CD8-positive, alpha-beta memory T cell (primary cell): ENCODE data around the gene SPTBN5. TPM values are rescaled to one million over a fixed set of nuclear protein-coding genes. Genes with fewer than 3 reads are reported as not detected.

Experiments used
- CTCF ChIA-PET: fragments of 350-600 bp; sonication (Branson Sonifier 250); formaldehyde crosslinking; loops from one replicate; lab custom pipeline; 2021; ENCODE audit warnings: antibody characterized with exemption; lab: Charles Lee
- POLR2A ChIA-PET: fragments of 350-600 bp; sonication (Branson Sonifier 250); formaldehyde crosslinking; loops from one replicate; lab custom pipeline; 2021; ENCODE audit warnings: antibody characterized with exemption; lab: Charles Lee
- DNase-seq, 5 donors: peaks; one replicate each; pipeline versions ENCODE4 v3.0.0 to v3.0.0-alpha.2; 2020 to 2022; ENCODE audit warnings: mixed read lengths in 1 of 5
- H3K27ac ChIP-seq: one replicate; pipeline ENCODE4 v1.7.0; 2013; ENCODE audit warnings: low read depth, mild to moderate bottlenecking, low read length, moderate library complexity
- H3K27me3 ChIP-seq: 2 replicates; pipeline ENCODE4 v1.7.0; 2013; ENCODE audit warnings: low read length, mild to moderate bottlenecking; ENCODE audit not compliant: insufficient read depth, poor library complexity, severe bottlenecking
- H3K36me3 ChIP-seq: 2 replicates; pipeline ENCODE4 v1.7.0; 2013; ENCODE audit warnings: mild to moderate bottlenecking, low read length, moderate library complexity; ENCODE audit not compliant: insufficient read depth
- H3K4me1 ChIP-seq: 2 replicates; pipeline ENCODE4 v1.7.0; 2013; ENCODE audit warnings: mild to moderate bottlenecking, low read length, moderate library complexity; ENCODE audit not compliant: insufficient read depth
- H3K4me3 ChIP-seq: 2 replicates; pipeline ENCODE4 v1.7.0; 2013; ENCODE audit warnings: mild to moderate bottlenecking, low read length
- H3K9me3 ChIP-seq: 2 replicates; pipeline ENCODE4 v1.7.0; 2013; ENCODE audit warnings: mild to moderate bottlenecking, low read length
- H3K27ac Mint-ChIP-seq, 8 donors: one replicate each; pipeline ENCODE4 v1.8.0; 2020 to 2021; ENCODE audit warnings: mixed read lengths in 8 of 8, mild to moderate bottlenecking in 6 of 8, inconsistent platforms in 3 of 8, moderate library complexity in 3 of 8
- H3K27me3 Mint-ChIP-seq, 2 donors: one replicate each; pipeline ENCODE4 v1.8.0; 2020 to 2021; ENCODE audit warnings: mixed read lengths in 2 of 2, mild to moderate bottlenecking in 1 of 2, moderate library complexity in 1 of 2
- H3K36me3 Mint-ChIP-seq, 3 donors: one replicate each; pipeline ENCODE4 v1.8.0; 2020 to 2021; ENCODE audit warnings: mixed read lengths in 3 of 3, inconsistent platforms in 1 of 3, mild to moderate bottlenecking in 1 of 3
- H3K4me1 Mint-ChIP-seq, 3 donors: one replicate each; pipeline ENCODE4 v1.8.0; 2020 to 2021; ENCODE audit warnings: mixed read lengths in 3 of 3, inconsistent platforms in 1 of 3, mild to moderate bottlenecking in 1 of 3
- H3K4me3 Mint-ChIP-seq, 7 donors: one replicate each; pipeline ENCODE4 v1.8.0; 2020 to 2021; ENCODE audit warnings: mixed read lengths in 7 of 7, mild to moderate bottlenecking in 6 of 7, moderate library complexity in 4 of 7, inconsistent platforms in 2 of 7
- H3K9me3 Mint-ChIP-seq, 5 donors: one replicate each; pipeline ENCODE4 v1.8.0; 2020 to 2022; ENCODE audit warnings: mixed read lengths in 5 of 5, mild to moderate bottlenecking in 3 of 5, moderate library complexity in 2 of 5, inconsistent platforms in 1 of 5
- polyA plus RNA-seq: library from polyadenylated mRNA; unstranded; fragments of 300-500 nt; fragmentation: Illumina TruSeq; gene quantifications from one replicate; pipeline ENCODE4 v1.2.3, GENCODE V29; 2021
- total RNA-seq, 2 experiments: library from RNA; stranded (reverse); gene quantifications; one replicate each; pipeline ENCODE4 v1.2.3, GENCODE V29; 2021

The SPTBN5 gene
- total and polyA plus RNA-seq, 3 experiments from 2014 or later = 0.31 to 0.39 TPM; not detected in 1

DNA sequence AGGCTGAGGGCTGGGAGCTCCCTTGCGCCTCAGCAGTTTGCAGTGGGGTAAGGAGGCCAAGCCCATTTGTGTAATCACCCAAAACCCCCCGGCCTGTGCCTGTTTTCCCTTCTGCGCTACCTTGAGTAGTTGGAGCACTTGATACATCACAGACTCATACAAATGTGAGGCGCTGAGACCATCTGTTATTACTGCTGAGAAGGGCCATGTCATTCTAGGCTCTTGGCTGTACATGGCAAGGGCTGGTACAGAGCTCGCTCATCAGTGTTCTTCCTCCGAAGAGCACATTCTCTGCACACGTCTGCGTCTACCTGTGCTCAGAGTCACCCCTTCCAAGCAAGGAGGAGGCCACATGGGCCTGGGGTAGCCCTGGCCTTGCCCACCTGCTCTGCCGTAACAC lies 45.9 kb downstream of the SPTBN5 start:
- no peaks in the 10 kb centered on the region for H3K27me3 ChIP-seq
- H3K27ac ChIP-seq = no peak overlapping the region
- Mint-ChIP-seq H3K4me1 (no peaks in the 10 kb centered on the region), H3K27me3 (no peaks in the 10 kb centered on the region), H3K27ac (peak overlapping the region in 2 of 8 donors; percentile 61 to 64), H3K4me3 (no peak overlapping the region), H3K9me3 (no peaks in the 10 kb centered on the region), H3K36me3 (peaks cover 0 to 56% (median 0%) of the 10 kb centered on the region in 3 donors)
- H3K36me3 ChIP-seq = no peaks in the 10 kb centered on the region
- ChIA-PET POLR2A (no interaction called here), CTCF (interaction anchor here (1.9 kb wide), 1 partner anchor 57 kb away, joined by 6 read pairs; no protein-coding TSS in a partner anchor)
- no peaks in the 10 kb centered on the region for H3K4me1 ChIP-seq
- H3K4me3 ChIP-seq = no peak overlapping the region
- H3K9me3 ChIP-seq = no peaks in the 10 kb centered on the region
- no peak for DNase-seq

DNA sequence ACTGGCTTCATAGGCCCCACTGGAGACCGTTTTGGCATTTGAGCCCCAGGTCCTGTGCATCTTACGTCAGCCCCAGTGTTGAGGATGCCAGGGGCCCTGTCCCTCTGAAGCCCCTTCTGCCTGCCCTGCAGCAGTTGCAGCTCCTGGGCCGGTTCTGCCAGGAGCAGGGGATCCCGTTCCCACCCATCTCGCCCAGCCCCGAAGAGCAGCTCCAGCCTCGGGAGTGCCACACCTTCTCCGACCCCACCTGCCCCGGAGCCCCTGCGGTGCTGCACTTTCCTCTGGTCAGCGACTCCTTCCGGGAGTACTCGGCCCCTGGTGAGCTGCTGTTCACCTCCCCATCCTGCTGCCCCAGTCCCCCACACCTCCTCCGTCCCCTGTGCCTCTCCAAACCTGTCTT lies 46.6 kb downstream of the SPTBN5 start:
- POLR2A ChIA-PET = no interaction called here

DNA sequence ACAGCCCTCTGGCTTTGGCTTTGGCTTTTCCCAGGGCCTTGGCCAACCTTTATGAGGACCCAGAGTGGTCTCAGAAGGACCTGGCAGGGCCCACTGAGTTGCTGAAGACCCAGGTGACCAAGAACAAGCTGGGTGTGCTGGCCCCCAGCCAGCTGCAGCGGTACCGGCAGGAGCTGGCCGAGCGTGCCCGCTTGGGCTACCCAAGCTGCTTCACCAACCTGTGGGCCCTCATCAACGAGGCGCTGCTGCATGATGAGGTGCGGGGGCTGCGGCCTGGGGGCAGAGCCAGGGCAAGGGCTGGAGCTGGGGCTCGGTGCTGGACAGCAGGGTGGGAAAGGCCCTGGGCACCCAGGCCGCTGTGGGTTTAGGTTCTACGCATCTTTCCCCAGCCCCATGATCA lies 49.0 kb downstream of the SPTBN5 start:
- no peak for DNase-seq
- H3K9me3 Mint-ChIP-seq = no peaks in the 10 kb centered on the region

More for the DNA sequence above, 46.6 kb downstream of the SPTBN5 start:
- Mint-ChIP-seq H3K36me3 (peaks cover 0 to 63% (median 0%) of the 10 kb centered on the region in 3 donors), H3K27ac (peak overlapping the region in 2 of 8 donors; percentile 36 to 81), H3K4me3 (no peak overlapping the region), H3K4me1 (no peaks in the 10 kb centered on the region), H3K9me3 (no peaks in the 10 kb centered on the region), H3K27me3 (no peaks in the 10 kb centered on the region)
- Histone ChIP-seq H3K36me3 (no peaks in the 10 kb centered on the region), H3K27ac (no peak overlapping the region), H3K9me3 (no peaks in the 10 kb centered on the region), H3K4me3 (no peak overlapping the region), H3K27me3 (no peaks in the 10 kb centered on the region), H3K4me1 (no peaks in the 10 kb centered on the region)
- CTCF ChIA-PET = interaction anchor here (1.9 kb wide), 1 partner anchor 58 kb away, joined by 6 read pairs; no protein-coding TSS in a partner anchor
- no peak for DNase-seq

DNA sequence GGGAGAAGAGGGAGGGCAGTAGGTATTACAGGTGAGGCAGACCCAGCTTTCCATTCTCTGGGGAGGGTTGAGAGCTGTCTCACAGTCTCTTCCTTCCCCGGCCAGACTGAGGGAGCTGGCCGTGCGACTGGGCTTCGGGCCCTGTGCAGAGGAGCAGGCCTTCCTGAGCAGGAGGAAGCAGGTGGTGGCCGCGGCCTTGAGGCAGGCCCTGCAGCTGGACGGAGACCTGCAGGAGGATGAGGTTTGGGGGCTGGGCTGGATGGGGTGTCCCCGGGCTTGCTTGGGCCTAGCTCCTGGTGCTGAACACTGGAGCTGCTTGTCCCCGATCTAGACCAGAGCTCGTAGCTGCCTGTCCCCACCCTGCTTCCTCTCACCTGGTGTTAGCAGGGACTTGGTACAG lies 50.3 kb downstream of the SPTBN5 start:
- Mint-ChIP-seq H3K4me3 (no peak overlapping the region), H3K27me3 (no peaks in the 10 kb centered on the region), H3K9me3 (no peaks in the 10 kb centered on the region), H3K4me1 (peaks cover 0 to 3% (median 0%) of the 10 kb centered on the region in 3 donors), H3K36me3 (peaks cover 0 to 81% (median 0%) of the 10 kb centered on the region in 3 donors), H3K27ac (peak overlapping the region in 2 of 8 donors; percentile 38 to 41)
- DNase-seq = no peak
- Histone ChIP-seq H3K36me3 (peaks cover 6% of the 10 kb centered on the region), H3K27ac (no peak overlapping the region), H3K4me3 (no peak overlapping the region), H3K27me3 (no peaks in the 10 kb centered on the region), H3K4me1 (no peaks in the 10 kb centered on the region), H3K9me3 (no peaks in the 10 kb centered on the region)
- ChIA-PET POLR2A (no interaction called here), CTCF (interaction anchor here (0.7 kb wide), 1 partner anchor 275 kb away, joined by 3 read pairs; no protein-coding TSS in a partner anchor)

More for the DNA sequence above, 49.0 kb downstream of the SPTBN5 start:
- Histone ChIP-seq H3K9me3 (no peaks in the 10 kb centered on the region), H3K4me1 (no peaks in the 10 kb centered on the region), H3K27ac (no peak overlapping the region), H3K27me3 (no peaks in the 10 kb centered on the region), H3K36me3 (peaks cover 6% of the 10 kb centered on the region), H3K4me3 (no peak overlapping the region)
- H3K36me3 Mint-ChIP-seq = peaks cover 0 to 79% (median 0%) of the 10 kb centered on the region in 3 donors
- ChIA-PET POLR2A (no interaction called here), CTCF (interaction anchor here (0.6 to 0.8 kb wide), 2 partner anchors 33 to 92 kb away, joined by 3 to 4 read pairs; no protein-coding TSS in a partner anchor)
- H3K27ac Mint-ChIP-seq = no peak overlapping the region
- peaks cover 0 to under 1% (median 0%) of the 10 kb centered on the region in 3 donors for H3K4me1 Mint-ChIP-seq
- no peaks in the 10 kb centered on the region for H3K27me3 Mint-ChIP-seq
- no peak overlapping the region for H3K4me3 Mint-ChIP-seq

DNA sequence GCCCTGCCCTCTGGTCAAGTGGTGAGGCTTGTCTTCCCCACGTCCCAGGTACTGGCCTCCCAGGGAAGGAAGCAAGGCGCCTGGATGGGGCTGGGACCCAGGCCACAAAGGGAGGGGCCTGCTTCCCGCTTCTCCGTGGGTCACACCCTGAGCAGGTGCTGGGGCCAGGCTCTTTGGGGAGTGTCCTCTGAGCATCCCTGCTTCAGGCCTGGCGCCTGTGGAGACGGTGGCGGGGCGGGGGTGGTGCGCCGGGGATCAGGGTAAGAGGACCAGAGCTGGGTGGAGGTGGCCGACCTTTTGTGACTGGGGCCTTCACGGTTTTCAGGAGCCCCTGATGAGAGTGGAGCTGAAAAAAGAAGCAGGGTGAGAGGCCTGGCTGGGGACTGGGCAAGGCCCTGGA lies 51.6 kb downstream of the SPTBN5 start:
- Mint-ChIP-seq H3K27ac (peak overlapping the region in 1 of 8 donors; percentile 46), H3K9me3 (no peaks in the 10 kb centered on the region), H3K27me3 (no peaks in the 10 kb centered on the region), H3K4me3 (no peak overlapping the region), H3K36me3 (peaks cover 1 to 75% (median 4%) of the 10 kb centered on the region in 3 donors), H3K4me1 (peaks cover 0 to 4% (median under 1%) of the 10 kb centered on the region in 3 donors)
- Histone ChIP-seq H3K27me3 (no peaks in the 10 kb centered on the region), H3K9me3 (no peaks in the 10 kb centered on the region), H3K4me3 (no peak overlapping the region), H3K4me1 (no peaks in the 10 kb centered on the region), H3K36me3 (peaks cover 6% of the 10 kb centered on the region), H3K27ac (no peak overlapping the region)
- ChIA-PET CTCF (no interaction called here), POLR2A (no interaction called here)
- no peak for DNase-seq

DNA sequence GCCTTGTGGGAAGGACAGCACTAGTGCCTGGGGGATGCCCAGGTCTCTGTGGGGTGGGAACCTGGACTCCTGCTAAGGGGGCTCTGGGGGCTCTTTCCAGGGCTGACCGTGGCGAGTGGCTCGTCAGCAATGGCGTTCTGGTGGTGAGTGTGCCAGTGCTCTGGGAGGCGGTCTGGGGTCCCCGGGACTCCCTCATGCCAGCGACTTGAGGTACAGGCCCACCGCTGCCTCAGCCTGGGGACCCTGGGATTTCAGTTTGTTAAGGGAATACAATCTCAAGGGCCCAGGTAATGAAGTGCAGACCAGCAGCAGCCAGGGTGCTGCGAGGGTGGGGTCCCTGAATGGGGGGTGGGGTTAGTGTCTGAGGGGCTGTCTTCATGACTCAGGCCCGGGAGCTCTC lies 52.7 kb downstream of the SPTBN5 start:
- Mint-ChIP-seq H3K9me3 (no peaks in the 10 kb centered on the region), H3K4me1 (peaks cover 0 to 6% (median 3%) of the 10 kb centered on the region in 3 donors), H3K27ac (no peak overlapping the region), H3K4me3 (no peak overlapping the region), H3K27me3 (no peaks in the 10 kb centered on the region), H3K36me3 (peaks cover 4 to 72% (median 4%) of the 10 kb centered on the region in 3 donors)
- no peak for DNase-seq
- Histone ChIP-seq H3K4me1 (no peaks in the 10 kb centered on the region), H3K27ac (no peak overlapping the region), H3K9me3 (no peaks in the 10 kb centered on the region), H3K4me3 (no peak overlapping the region), H3K36me3 (peaks cover 6% of the 10 kb centered on the region), H3K27me3 (no peaks in the 10 kb centered on the region)
- ChIA-PET POLR2A (interaction anchor here (0.6 kb wide), 1 partner anchor 13 kb away, joined by 3 read pairs; the partner anchor contains the start of gene JMJD7), CTCF (no interaction called here)

DNA sequence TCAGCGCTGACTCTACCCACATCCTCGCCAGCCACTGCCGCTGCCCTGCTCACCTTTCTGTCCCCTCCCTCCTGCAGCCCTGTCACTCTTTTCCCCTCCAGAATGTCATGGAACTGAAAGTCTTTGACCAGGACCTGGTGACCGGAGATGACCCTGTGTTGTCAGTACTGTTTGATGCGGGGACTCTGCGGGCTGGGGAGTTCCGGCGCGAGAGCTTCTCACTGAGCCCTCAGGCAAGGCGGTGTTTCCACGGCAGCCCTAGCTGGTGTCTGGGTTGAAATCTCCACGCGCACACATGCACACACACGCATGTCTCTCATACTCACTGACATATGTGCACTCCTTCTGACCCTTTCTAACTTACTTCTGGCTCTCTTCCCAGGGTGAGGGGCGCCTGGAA lies 53.2 kb downstream of the SPTBN5 start:
- no peak for DNase-seq
- Mint-ChIP-seq H3K9me3 (no peaks in the 10 kb centered on the region), H3K4me1 (peaks cover 0 to 6% (median 3%) of the 10 kb centered on the region in 3 donors), H3K4me3 (no peak overlapping the region), H3K27me3 (no peaks in the 10 kb centered on the region), H3K36me3 (peaks cover 4 to 70% (median 4%) of the 10 kb centered on the region in 3 donors), H3K27ac (no peak overlapping the region)
- ChIA-PET POLR2A (no interaction called here), CTCF (no interaction called here)
- no peaks in the 10 kb centered on the region for H3K4me1 ChIP-seq
- no peaks in the 10 kb centered on the region for H3K9me3 ChIP-seq
- peaks cover 6% of the 10 kb centered on the region for H3K36me3 ChIP-seq
- no peak overlapping the region for H3K4me3 ChIP-seq
- no peak overlapping the region for H3K27ac ChIP-seq
- H3K27me3 ChIP-seq = no peaks in the 10 kb centered on the region

DNA sequence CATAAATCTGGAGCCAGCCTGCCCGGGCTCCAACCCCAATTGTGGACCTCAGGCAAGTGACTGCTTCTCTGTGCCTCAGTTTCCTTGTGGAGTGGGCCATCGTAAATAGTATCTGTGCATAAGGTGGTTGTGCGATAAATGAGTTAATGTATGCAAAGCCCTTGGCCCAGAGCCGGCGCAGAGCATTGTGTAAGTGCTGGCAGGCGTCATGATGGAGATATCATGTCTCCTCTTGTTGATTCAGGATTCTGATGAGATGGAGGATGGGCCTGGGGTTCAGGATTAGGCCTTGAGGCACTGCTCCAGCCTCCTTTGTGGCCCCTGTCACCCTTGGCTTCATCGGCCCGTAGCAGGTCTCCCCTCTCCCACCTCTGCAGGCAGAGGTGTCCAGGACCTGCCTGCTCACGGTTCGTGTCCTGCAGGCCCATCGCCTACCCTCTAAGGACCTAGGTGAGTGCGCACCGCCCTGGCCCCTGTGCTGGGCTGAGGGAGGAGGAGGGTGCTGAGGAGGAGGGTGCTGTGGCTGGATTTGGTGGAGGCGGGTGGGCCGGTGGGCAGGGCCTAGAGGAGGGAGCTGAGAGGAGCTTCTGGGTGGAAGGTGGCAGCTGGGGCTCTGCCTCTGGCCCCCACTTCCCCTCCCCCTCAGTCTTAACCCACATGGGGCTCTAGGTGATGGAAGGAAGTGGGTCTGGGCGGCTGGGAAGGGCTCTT lies 53.9 kb downstream of the SPTBN5 start:
- ChIA-PET POLR2A (no interaction called here), CTCF (no interaction called here)
- Mint-ChIP-seq H3K27me3 (no peaks in the 10 kb centered on the region), H3K27ac (peak overlapping the region in 1 of 8 donors; percentile 84), H3K9me3 (no peaks in the 10 kb centered on the region), H3K4me1 (peaks cover 0 to 12% (median 8%) of the 10 kb centered on the region in 3 donors), H3K4me3 (no peak overlapping the region), H3K36me3 (peaks cover 4 to 70% (median 4%) of the 10 kb centered on the region in 3 donors)
- no peaks in the 10 kb centered on the region for H3K9me3 ChIP-seq
- no peaks in the 10 kb centered on the region for H3K4me1 ChIP-seq
- H3K27me3 ChIP-seq = no peaks in the 10 kb centered on the region
- DNase-seq = no peak
- peaks cover 6% of the 10 kb centered on the region for H3K36me3 ChIP-seq
- no peak overlapping the region for H3K27ac ChIP-seq
- H3K4me3 ChIP-seq = no peak overlapping the region
